GM21717 (cell line): ENCODE measurements around the gene MEIOSIN.

Source experiments
- ATAC-seq: cut with Tn5 transposase; IDR thresholded peaks from one replicate; pipeline ENCODE4 v1.9.1; 2021; ENCODE audit warnings: mild to moderate bottlenecking, moderate library complexity; ENCODE audit not compliant: unreplicated experiment

Gene MEIOSIN

DNA sequence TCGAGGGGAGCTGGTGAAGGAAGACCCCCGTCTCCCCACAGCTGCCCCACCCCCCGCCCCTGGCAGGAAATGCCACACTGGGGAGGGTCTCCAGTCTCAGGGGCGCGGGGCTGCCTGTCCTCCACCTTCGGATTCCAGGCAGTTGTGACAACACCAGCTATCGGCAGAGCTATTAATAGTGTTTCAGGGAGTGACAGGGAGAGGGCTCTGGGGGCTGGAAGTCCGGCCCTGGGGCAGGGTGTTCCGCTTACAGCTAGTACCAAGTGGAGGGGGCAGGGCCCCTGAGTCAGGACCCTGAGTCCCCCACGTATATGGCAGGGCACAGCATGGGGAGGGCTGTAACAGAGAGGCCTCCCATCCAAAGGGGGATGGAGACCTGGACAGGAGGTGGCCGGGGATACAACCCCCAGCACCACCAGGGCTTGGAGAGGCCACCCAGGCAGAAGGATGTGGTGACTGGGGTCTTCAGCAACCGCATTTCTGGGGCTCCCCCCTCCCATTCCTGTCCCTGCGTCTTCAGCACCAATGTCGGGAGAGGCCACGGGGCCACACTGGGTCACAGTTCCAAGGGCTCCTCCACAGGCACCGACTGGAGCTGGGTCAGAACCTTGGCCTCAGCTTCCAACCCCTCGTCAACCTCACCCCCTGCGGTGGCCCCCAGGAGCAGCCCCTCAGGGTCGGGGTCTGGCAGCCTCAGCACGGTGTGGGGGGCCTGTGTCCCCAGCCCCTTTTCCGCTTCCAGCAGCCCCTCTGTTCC lies 31.9 kb downstream of the MEIOSIN start:
- ATAC-seq: no peak

DNA sequence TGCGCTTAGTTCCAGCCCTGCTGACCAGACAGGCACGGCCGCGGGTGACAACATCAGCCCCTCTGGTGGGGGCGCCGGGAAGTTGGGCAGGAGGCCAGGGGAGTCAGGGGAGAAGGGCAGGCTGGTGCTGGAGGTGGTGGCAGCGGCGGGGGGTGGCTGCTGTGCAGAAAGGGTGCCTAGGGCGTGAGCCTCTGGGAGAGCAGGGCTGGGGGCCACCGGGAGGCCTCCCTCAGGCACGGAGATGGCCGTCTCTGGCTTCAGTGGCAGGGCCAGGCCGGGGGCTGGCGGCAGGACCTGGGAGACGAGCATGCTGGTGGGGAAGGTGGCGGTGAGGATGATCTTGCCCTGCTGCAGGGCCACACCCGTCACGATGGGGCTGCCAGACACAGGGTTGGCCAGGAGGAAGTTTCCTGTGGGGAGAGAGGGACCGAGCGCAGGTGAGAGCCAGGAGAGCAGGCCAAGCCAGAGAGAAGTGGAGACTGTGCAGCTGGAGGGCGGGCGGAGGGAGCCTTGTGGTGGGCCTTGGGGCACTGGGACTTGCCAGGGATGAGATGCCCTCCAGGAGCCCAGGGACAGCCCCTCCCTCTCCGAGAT lies 32.6 kb downstream of the MEIOSIN start:
- no peak for ATAC-seq

DNA sequence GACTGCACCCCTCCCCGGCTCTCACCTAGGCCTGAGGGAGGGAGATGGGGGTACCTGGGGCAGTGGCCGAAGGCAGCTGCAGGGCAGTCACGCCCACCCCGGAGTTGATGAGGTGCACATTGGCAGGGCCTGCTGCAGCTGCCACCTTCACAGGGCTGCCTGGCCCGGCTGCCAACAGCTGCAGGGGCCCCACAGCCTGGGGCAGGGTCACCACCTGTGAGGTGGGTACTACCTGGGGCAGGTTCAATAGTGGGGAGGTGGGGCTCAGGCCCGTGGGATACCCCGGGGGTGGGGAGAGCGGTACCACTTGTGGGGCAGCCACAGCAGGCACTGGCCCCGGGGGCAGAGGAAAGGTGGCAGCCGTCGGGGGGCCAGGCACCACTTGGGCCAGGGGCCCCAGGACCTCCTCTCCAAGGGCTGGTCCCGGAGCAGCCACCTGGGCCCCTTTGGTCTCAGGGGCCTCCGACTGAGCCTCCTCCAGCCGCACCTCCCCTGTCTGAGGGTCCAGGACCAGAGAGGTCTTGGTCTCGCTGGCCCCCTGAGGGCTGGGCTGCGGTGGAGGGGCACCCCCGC lies 33.1 kb downstream of the MEIOSIN start:
- ATAC-seq: no peak

DNA sequence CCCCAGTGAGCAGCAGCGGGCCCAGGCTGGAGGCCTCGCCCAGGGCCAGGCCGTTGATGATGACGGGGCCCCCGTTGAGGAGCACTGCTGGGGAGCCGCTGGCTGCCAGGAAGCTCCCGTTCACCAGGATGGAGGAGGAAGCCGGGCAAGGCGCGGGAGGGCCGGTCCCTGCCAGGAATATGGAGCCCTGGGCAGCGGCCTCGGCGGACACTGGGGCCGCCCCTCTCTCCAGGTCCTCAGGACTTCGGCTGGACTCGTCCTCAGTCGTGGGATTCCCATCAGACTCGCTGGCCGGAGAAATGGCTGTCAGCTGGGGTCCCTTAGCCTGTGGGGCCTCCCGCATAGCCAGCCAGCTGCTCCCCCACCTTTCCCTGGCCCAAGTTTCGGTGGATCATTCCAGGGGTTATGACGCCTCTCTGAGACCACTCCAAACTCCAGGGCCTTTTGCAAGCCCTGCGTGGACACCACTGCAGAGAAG lies 33.7 kb downstream of the MEIOSIN start:
- no peak for ATAC-seq

DNA sequence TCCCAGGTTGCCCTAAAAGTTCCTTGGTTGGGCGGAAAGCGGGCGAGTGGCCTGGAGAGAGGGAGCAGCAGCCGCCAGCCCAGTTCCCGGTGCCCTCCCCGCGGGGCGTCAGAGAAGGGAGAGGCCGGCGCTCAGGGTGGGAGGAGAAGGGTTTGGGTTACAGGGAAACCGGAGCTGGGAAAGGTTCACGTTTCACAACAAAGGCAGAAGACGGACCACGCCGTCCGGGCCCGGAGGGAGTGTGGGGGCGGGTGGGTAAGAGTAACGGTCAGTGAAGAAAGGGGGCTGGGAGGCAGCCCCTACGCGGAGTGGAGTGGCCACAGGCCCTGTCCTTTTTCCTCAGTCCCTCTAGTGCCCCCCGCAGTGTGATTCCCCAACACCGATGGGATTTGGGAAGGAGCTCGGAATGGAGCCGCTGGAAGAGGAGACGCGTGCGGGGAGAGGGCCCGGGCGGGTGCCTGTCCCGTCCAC lies 34.2 kb downstream of the MEIOSIN start:
- no peak for ATAC-seq

DNA sequence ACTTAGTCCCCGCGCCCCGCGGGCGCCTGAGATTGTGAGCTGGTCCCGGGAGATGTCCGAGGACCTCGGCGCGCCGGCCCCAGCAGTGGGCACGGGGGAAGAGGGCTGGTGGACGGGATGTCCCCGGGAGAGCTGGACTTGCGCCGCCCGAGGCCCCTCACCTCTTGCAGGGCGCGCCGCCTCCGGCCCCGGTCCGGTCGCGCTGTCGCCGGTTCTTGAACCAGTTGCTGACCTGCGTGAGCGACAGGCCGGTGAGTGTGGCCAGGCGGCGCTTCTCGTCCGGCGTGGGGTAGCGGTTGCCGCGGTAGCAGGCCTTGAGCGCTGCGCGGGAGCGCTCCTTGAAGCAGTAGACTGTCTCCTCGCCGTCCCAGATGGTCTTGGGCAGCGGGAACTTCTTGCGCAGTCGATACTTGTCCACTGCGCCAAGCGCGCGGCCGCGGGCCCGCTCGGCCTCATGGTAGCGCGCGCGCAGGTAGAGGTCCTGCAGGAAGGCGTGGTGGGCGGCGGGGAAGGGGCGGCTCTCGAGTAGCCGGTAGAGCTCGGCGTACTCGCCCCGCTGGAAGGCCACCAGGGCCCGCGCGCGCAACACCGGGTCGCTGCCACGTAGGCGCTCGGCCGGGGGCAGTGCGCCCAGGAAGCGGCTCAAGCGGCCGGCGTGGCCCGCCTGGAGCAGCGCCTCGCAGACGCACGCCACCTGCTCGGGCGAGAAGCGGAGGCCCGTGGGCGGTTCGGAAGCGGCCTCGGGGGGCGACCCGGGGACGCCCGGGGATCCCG lies 34.8 kb downstream of the MEIOSIN start:
- ATAC-seq: no peak

DNA sequence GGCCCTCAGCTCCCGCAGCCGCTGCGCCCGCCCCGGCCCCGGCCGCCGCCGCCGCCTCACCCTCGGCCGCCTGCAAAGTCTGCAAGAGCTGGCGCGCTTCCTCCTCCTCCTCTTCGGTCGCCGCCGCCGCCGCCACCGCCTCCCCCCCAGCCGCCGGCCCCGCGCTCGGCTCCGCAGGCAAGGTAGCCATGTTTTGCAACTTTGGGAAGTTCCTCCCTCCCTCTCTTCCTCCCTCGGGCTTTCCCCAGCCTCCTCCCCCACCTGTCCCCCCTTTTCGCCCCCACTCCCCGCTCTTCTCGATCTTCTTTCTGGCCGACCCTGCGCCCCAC lies 35.4 kb downstream of the MEIOSIN start:
- no peak for ATAC-seq

DNA sequence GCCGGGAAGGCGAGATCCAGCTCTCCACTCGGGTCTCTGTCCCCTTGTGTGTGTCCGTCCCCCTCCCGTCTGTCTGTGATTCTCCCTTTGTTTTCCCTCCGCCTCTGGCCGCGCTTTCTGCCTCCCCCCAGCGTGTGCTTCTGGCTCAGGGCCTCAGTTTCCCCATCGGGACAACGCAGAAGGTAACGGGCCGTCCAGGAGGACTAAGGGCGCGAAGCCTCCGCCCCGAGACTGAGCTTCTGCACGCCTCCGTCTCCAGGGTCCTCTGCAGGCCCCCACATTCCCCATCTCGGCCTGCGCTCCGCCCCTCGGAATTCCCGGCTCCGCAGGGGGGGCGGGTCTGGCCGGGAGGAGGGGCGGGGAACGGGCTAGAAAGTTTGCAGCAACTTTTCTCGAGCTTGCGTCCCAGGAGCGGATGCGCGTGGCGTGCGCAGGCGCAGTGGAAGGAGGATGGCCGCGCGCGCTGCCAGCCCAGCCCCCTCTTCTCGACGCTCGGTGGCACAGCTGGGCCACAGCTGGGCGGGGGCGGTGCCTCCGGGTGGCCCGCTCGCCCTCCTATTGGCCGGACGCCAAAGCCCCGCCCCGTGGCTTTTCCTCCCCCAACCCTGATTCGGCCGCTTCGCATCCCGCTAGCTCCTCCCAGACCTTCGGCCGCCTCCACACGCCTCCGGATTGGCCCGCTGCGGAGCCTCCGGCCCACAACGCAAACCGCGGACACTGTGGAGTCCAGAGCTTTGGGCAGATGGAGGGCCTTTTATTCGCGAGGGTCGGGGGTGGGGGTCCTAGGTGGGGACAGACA lies 35.9 kb downstream of the MEIOSIN start, which contains the start of gene SIX5:
Gene SIX5, minus strand, starts transcription at position 269 of the 799 bp plus-strand sequence. CDS start 408 bp downstream, outside the sequence.
- peak; percentile 40 for ATAC-seq

DNA sequence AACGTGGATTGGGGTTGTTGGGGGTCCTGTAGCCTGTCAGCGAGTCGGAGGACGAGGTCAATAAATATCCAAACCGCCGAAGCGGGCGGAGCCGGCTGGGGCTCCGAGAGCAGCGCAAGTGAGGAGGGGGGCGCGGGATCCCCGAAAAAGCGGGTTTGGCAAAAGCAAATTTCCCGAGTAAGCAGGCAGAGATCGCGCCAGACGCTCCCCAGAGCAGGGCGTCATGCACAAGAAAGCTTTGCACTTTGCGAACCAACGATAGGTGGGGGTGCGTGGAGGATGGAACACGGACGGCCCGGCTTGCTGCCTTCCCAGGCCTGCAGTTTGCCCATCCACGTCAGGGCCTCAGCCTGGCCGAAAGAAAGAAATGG lies 36.6 kb downstream of the MEIOSIN start:
- peak; percentile 12 for ATAC-seq

DNA sequence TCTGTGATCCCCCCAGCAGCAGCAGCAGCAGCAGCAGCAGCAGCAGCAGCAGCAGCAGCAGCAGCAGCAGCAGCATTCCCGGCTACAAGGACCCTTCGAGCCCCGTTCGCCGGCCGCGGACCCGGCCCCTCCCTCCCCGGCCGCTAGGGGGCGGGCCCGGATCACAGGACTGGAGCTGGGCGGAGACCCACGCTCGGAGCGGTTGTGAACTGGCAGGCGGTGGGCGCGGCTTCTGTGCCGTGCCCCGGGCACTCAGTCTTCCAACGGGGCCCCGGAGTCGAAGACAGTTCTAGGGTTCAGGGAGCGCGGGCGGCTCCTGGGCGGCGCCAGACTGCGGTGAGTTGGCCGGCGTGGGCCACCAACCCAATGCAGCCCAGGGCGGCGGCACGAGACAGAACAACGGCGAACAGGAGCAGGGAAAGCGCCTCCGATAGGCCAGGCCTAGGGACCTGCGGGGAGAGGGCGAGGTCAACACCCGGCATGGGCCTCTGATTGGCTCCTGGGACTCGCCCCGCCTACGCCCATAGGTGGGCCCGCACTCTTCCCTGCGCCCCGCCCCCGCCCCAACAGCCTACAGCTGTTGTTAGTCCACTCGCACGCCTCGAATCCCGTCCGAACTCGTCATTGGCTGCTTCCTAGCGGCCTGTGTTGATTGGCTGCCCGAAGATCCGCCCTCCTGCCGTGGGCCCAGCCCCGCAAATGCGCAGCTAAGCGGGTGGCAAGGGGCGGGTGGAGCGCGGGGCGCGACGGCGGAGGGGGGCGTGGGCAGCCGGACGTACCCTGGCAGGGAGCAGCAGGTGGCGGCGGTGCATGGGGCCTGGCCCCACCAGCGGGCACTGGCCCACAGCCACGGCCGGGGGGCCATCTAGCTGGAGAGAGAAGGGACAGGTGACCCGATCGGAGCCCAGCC lies 37.2 kb downstream of the MEIOSIN start:
- ATAC-seq: peak; percentile 47

DNA sequence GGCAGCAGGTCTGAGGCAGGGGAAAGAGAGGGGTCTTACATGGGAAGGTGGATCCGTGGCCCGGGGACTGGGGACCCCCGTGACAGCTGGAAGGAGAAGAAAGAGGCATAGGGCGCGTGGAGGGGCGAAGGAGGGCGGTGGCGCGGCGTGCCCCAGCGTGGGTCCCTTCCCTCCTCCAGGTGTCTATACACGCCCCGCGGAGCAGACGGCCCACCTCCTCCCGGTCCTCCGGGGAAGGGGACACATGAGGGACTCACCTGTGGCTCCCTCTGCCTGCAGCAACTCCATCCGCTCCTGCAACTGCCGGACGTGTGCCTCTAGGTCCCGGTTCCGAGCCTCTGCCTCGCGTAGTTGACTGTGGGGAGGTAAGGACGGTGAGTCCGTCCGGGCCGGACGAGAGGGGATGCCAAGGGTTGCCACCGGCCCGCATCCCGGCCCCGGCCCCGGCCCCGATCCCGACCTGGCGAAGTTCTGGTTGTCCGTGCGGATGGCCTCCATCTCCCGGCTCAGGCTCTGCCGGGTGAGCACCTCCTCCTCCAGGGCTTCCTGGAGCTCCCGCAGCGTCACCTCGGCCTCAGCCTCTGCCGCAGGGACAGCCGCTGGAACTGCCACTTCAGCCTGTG lies 38.2 kb downstream of the MEIOSIN start:
- no peak for ATAC-seq

DNA sequence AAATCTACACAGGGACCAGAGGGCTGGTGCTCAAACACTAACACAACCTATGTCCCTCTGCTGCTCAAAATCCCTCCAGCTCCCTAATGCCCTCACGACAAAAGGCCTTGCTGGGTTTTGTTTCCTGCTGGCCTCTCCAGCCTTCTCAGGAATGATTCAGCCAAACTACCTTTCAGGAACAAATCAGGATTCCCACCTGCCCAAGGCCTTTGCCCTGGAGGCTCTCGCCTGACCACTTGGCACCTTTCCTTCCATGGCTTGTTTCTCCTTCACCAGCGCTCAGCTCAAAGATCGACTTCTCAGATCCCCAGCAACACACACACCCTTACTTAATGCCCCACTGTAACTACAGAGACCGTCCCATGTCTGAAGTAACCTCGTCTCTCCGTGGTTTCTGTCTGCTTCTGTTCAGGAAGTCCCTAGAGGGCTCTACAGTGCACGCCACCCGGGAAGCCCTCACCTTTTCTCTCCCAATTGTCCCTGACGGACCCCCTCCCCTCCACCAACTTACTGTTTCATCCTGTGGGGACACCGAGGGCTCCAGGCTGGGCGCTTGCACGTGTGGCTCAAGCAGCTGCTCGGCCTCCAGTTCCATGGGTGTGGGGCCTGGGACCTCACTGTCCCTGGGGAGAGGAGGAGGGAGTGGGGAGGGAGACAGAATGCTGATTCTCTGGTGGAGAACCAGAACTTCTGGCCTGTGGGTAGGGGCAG lies 39.0 kb downstream of the MEIOSIN start:
- no peak for ATAC-seq

DNA sequence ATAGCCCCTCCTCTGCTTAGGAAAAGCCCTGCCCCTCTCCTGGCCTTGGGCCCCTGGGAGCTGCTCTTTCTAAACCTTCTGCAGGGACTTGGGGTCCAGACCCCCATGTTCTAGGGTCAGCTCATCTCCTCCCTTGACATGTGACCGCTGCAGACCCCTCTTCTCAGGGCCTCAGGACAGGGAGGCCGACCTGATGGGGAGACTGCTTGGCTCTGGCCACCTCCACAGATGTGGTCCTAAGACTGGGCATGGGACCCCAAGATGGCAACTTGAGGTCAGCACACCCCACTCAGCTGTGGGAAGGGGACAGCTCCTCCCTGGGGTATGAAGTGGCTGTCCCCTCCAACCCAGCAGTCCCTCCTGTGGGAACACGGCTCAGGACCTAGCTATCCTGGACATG lies 39.7 kb downstream of the MEIOSIN start:
- no peak for ATAC-seq

DNA sequence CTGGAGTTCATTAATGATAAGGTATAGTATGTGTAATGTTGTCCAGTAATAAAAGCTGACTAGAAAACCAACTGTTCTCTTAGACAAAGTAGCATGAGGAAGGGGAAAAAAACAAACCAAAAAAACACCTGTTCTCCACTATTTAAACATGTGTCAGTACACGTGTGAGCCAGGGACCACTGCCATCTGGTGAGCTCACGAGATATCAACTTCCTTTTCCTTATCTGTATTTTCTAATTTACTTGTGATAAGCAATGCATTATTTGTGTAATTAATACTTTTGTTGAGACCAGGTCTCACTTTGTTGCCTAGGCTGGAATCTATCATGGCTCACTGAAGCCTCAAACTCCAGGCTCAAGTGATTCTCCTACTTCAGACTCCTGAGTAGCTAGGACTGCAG lies 40.1 kb downstream of the MEIOSIN start:
- ATAC-seq: no peak

DNA sequence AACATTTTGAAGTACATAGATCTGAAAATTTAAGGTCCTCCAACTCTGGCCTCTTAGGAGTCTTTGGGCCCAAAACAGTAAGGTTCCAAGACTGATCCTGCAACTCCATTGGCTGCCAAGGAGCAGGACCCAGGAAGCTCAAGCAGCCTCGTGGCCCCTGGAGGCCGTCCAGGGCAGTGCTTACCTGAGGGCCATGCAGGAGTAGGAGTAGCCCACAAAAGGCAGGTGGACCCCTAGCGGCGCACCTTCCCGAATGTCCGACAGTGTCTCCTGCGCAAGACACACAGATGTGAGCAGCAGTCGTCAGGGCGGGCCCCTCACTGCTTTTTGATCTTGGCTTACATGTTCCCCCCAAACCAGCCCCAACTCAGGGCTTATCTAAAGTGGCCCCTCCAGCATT lies 41.5 kb downstream of the MEIOSIN start:
- no peak for ATAC-seq

DNA sequence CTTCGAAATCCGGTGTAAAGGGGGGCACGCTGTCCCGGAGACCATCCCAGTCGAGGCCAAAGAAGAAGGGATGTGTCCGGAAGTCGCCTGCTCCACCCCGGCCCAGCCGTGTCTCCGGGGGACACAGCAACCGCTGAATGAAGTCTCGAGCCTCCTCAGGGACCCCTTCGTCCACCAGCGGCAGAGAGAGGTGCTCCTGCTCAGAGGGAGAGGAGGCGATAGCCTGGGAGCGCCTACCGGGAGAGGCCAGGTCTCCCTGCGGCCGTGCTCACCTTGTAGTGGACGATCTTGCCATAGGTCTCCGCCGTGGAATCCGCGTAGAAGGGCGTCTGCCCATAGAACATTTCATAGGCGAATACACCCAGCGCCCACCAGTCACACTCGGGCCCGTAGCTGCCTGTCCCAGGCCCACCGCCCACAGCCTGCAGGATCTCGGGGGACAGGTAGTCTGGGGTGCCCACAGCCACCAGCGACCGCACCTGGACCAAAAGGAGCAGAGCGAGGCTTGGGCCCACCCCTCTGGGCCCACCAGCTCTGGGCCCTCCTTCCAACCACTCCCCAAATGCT lies 44.2 kb downstream of the MEIOSIN start:
- ATAC-seq: no peak

DNA sequence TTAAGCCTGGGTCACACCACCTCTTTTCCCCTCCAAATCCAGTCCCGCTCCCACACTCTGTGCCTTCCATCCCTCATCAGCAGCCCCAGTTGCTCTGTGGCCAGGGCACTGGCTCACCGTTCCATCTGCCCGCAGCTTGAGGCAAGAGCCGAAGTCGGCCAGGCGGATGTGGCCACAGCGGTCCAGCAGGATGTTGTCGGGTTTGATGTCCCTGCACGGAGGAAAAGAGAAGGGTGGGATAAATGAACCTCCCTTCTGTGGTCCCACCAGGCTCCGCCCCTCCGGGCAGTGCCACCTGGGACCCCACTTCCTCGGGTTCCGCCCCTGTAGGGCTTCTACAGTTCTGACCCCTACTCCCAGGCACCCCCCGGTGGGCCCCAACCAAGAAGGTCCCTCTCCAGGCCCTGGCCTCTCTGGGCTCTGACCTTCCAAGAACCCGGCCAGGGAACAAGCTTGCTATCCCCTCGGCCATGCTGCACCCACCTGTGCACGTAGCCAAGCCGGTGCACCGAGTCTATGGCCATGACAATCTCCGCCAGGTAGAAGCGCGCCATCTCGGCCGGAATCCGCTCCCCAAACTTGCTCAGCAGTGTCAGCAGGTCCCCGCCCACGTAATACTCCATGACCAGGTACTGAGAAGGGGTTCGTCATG lies 44.9 kb downstream of the MEIOSIN start:
- ATAC-seq: no peak
